Spinal cord (tissue), 10 donors: ENCODE data around the gene CFAP77. TPM values are rescaled to one million over a fixed set of nuclear protein-coding genes. Genes with fewer than 3 reads are reported as not detected.
"Not testable (repeated sequence)": the region's sequence is repeated elsewhere in the genome, so short reads cannot be mapped to it uniquely, and the experiment has no call there.

ENCODE experiments used
- DNase-seq, 6 donors: peaks; one replicate each; pipeline versions ENCODE4 v3.0.0 to v3.0.0-alpha.2; 2013 to 2015; ENCODE audit warnings: low spot score in 6 of 6, low read depth in 4 of 6
- H3K27ac ChIP-seq: one replicate; pipeline ENCODE4 v1.5.1; 2013; ENCODE audit warnings: low read depth, low read length, control low read depth
- H3K27me3 ChIP-seq: one replicate; pipeline ENCODE4 v1.6.1; 2013; ENCODE audit warnings: low read length; ENCODE audit not compliant: control insufficient read depth, insufficient read depth
- H3K36me3 ChIP-seq: one replicate; pipeline ENCODE4 v1.6.1; 2013; ENCODE audit warnings: low read length; ENCODE audit not compliant: control insufficient read depth, insufficient read depth
- H3K4me1 ChIP-seq: one replicate; pipeline ENCODE4 v1.6.1; 2013; ENCODE audit warnings: low read length; ENCODE audit not compliant: control insufficient read depth, insufficient read depth
- H3K4me3 ChIP-seq: one replicate; pipeline ENCODE4 v1.5.1; 2013; ENCODE audit warnings: low read depth, low read length, control low read depth
- H3K9me3 ChIP-seq: one replicate; pipeline ENCODE4 v1.6.1; 2013; ENCODE audit warnings: low read length; ENCODE audit not compliant: control insufficient read depth, insufficient read depth
- WGBS: methylation state at CpG from one replicate; pipeline ENCODE4 v1.1.5; 2013; ENCODE audit warnings: missing lambda C conversion rate; ENCODE audit not compliant: insufficient coverage; 5-methylcytosine and 5-hydroxymethylcytosine counted together
- long read RNA-seq, 4 donors: transcript quantifications; one replicate each; lab custom pipeline, GENCODE V29; 2026
- polyA plus RNA-seq, 2 donors: library from polyadenylated mRNA; unstranded; fragments of 120-200 nt; gene quantifications; one replicate each; pipeline ENCODE4 v1.2.1, GENCODE V29; 2013; ENCODE audit not compliant: insufficient read length in 2 of 2
- total RNA-seq, 2 donors: library from RNA; depleted of rRNA in 1 of 2; stranded (reverse); fragments of 120-200 nt in 1 of 2; fragments of >200 nt in 1 of 2; gene quantifications; one replicate each; pipeline versions ENCODE4 v1.2.3 to v1.2.4, GENCODE V29; 2013 to 2014
- donor health status: healthy.

The CFAP77 gene
- total RNA-seq = 1 to 10 TPM in 1 of 2 donors, under 1 TPM in 1; 0.30 to 3.3 TPM
- 1 to 10 TPM; 6.2 to 6.9 TPM for polyA plus RNA-seq
- long read RNA-seq, donor 1, partial matches to known transcripts = 0 of 4 reads
- long read RNA-seq, donor 1, other reads (novel, unspliced or antisense) = 0 of 4 reads
- long read RNA-seq, donor 2, transcript CFAP77-203 (6 exons, 1,638 nt) = major isoform, 5 of 5 reads
- long read RNA-seq, donor 2, partial matches to known transcripts = 0 of 5 reads
- long read RNA-seq, donor 2, other reads (novel, unspliced or antisense) = 0 of 5 reads
- long read RNA-seq, donor 3, partial matches to known transcripts = 0 of 1 reads
- long read RNA-seq, donor 3, other reads (novel, unspliced or antisense) = 0 of 1 reads
- long read RNA-seq, donor 4, partial matches to known transcripts = 0 of 2 reads
- long read RNA-seq, donor 4, other reads (novel, unspliced or antisense) = 0 of 2 reads

DNA sequence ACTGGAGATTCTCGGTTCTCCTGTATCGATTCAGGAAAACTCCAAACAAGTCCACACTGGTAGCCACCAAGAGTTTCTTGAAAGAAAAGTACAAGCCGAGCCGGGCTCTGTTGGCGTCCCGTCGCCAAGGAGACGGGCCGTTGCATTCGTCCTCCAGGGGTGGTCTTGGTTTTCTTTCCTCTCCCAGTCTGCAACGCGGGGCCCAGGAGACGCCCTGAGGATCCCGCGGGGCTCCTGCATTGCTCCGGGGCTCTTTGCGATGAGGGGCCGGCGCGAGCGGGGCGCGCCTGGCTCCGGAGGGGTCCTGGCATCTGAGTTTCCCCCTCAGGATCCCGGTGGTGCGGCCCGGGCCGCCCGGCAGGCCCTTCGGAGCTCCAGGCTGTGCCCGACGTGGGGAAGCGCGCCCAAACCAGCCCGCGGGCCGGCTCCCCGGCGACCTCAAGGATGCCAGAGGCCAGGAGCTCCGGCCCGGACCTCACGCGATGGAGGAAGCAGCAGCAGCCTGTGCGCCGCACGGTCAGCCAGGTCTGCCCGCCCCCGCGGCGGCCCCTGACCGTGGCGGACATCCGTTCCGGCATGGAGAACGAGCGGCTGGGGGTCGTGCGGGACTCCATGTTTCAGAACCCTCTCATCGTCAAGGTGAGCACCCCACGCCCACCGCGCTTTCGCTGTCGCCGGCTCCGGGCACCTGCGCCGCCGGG, at the start of gene CFAP77:
Gene CFAP77, plus strand, starts transcription at position 384 of the 701 bp plus-strand sequence. Its CDS starts 61 bp downstream, at position 445.
- H3K27me3 ChIP-seq = peaks cover 58% of the 10 kb centered on the region
- H3K4me1 ChIP-seq = peaks cover 30% of the 10 kb centered on the region
- H3K27ac ChIP-seq = no peak within 1 kb of the TSS
- peak in 3 of 6 donors; percentile 31 to 79 (median 70) for DNase-seq
- H3K4me3 ChIP-seq = peak within 1 kb of the TSS; percentile 40
- WGBS = under 1% methylated on average over 69 of the region's 69 CpGs
- no peaks in the 10 kb centered on the region for H3K36me3 ChIP-seq
- no peaks in the 10 kb centered on the region for H3K9me3 ChIP-seq

DNA sequence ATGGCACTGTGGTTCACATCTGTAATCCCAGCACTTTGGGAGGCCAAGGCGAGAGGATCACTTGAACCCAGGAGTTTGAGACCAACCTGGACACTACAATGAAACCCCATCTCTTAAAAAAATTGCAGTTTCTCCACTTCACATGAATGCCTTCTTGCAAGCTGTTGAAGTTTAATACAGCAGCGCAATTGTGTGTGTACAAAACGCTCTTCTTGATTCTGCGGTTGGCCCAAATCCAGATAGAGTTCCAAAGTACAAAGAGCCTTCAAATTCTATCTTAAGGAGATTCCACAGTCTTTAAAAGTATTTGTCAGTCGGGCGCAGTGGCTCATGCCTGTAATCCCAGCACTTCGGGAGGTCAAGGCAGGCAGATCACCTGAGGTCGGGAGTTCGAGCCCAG, 45.9 kb upstream of the CFAP77 start:
- WGBS = 96% methylated on average over 3 of the region's 9 CpGs
- no peaks in the 10 kb centered on the region for H3K27me3 ChIP-seq
- no peaks in the 10 kb centered on the region for H3K4me1 ChIP-seq
- no peak overlapping the region for H3K4me3 ChIP-seq
- no peak overlapping the region for H3K27ac ChIP-seq
- no peaks in the 10 kb centered on the region for H3K36me3 ChIP-seq
- DNase-seq = no peak
- no peaks in the 10 kb centered on the region for H3K9me3 ChIP-seq

DNA sequence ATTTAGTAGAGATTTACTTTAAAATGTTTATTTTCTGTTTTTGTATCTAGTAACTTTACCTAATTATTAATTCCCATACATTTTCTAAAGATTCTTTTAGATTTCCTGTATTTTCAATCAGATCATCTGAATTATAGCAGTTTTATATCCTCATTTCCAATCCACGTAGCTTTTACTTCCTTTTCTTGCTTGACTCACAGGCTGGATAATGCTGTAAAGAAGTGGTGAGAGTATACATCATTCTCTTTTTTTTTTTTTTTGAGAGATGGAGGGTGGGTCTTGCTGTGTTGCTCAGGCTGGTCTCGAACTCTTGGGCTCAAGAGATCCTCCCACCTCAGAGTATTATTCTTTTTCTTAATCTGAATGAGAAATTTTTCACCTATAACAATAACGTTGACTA, 44.0 kb upstream of the CFAP77 start:
- Histone ChIP-seq H3K4me1 (no peaks in the 10 kb centered on the region), H3K4me3 (no peak overlapping the region), H3K27ac (no peak overlapping the region), H3K27me3 (no peaks in the 10 kb centered on the region), H3K9me3 (no peaks in the 10 kb centered on the region), H3K36me3 (no peaks in the 10 kb centered on the region)
- no peak for DNase-seq
- no CpG with 5 or more reads among the region's 3 CpGs for WGBS

DNA sequence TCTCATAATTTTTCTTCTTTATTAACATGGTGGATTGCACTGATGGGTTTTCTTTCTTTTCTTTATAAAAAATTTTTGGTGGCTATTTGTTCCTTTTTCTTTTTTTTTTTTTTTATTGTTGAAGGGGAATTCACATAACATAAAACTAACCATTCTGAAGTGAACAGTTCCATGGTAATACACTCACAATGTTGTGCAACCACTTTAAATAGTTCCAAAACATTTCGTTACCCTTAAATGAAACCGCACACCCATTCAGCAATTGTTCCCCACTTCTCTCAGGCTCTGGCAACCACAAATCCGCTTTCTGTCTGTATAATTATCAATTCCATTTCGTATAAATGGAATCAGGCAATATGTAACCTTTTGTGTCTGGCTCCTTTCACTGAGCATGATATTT, 43.5 kb upstream of the CFAP77 start:
- H3K4me3 ChIP-seq = no peak overlapping the region
- WGBS = 100% methylated on average over 4 of the region's 4 CpGs

DNA sequence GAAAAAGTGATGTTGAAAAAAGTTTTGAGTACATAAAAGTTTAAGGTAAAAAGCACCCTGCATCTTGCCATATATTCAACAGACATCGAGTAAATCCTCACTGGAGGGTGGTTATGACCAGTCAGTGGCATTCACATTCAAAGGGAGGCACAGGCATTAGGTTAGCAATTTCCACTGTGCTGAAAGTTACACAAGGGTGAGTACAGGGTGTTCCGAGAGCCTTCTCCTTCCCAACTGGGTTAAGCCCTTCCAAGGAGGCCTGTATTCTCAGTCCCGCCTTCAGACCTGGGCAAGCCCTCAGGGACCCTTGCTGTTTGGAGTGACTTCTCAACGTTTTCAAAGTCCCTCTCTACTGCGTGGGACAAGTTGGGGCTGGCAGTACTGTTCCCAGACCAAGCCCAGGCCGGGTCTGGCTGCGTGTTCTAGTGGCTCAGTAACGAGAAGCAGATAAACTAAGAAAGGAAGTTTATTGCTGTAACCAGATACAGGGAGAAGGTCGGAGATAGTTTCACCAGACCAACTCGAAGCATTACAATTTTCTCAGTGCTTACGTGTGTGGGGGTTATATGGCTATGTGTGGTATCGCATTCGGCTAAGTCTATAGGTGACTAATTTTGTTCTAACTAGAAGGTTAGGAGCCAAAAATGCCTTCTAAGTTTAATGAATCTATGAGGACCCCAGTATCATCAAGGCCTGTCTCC, 42.2 kb upstream of the CFAP77 start:
- no peaks in the 10 kb centered on the region for H3K9me3 ChIP-seq
- no peaks in the 10 kb centered on the region for H3K27me3 ChIP-seq
- H3K4me1 ChIP-seq = no peaks in the 10 kb centered on the region
- H3K36me3 ChIP-seq = no peaks in the 10 kb centered on the region
- no peak overlapping the region for H3K4me3 ChIP-seq
- WGBS = 68% methylated on average over 11 of the region's 13 CpGs
- no peak for DNase-seq
- H3K27ac ChIP-seq = no peak overlapping the region

More for the DNA sequence above, 43.5 kb upstream of the CFAP77 start:
- no peak for DNase-seq
- Histone ChIP-seq H3K27ac (no peak overlapping the region), H3K4me1 (no peaks in the 10 kb centered on the region), H3K27me3 (no peaks in the 10 kb centered on the region), H3K9me3 (no peaks in the 10 kb centered on the region), H3K36me3 (no peaks in the 10 kb centered on the region)

DNA sequence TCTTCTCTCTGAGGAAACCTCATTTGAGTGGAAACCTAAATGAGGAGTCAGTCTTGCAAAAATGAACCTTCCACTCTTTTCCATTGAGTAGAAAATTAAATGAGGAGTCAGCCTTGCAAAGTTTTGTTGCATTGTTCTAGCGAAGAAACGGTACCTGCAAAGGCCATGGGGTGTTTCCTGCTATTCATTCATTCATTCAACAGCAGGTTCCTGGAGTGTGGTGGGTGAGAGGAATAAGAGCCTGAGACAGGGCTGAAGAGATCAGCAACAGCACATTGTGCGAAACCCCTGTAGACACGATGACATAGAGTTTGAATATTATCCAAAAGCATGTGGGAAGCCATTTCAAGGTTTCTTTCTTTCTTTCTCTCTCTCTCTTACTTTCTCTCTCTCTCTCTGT, 40.6 kb upstream of the CFAP77 start:
- DNase-seq = no peak
- Histone ChIP-seq H3K9me3 (no peaks in the 10 kb centered on the region), H3K4me3 (no peak overlapping the region), H3K36me3 (no peaks in the 10 kb centered on the region), H3K4me1 (no peaks in the 10 kb centered on the region), H3K27me3 (no peaks in the 10 kb centered on the region), H3K27ac (no peak overlapping the region)
- WGBS = 100% methylated on average over 1 of the region's 4 CpGs

DNA sequence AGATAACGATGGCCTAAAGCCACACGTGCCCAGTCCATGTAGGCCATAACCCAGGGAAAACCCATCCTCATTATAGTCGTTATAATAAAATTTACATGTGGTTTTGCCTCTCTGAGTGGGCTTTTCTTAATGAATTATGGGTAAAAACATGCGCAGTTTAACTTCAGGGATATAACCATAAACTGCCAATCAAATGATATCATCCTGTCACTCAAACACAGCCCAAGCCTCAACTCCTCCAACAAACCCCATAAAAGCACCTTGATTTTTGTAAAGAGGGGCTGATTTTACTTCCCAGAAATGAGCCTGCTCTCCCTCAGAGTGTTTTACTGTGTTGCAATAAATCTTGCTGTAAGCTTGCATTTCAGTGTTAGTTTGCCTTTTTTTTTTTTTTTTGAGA, 39.4 kb upstream of the CFAP77 start:
- no CpG with 5 or more reads among the region's 4 CpGs for WGBS
- no peak for DNase-seq
- no peaks in the 10 kb centered on the region for H3K27me3 ChIP-seq
- no peaks in the 10 kb centered on the region for H3K4me1 ChIP-seq
- no peak overlapping the region for H3K27ac ChIP-seq
- peaks cover 5% of the 10 kb centered on the region for H3K36me3 ChIP-seq
- H3K9me3 ChIP-seq = no peaks in the 10 kb centered on the region
- H3K4me3 ChIP-seq = no peak overlapping the region

DNA sequence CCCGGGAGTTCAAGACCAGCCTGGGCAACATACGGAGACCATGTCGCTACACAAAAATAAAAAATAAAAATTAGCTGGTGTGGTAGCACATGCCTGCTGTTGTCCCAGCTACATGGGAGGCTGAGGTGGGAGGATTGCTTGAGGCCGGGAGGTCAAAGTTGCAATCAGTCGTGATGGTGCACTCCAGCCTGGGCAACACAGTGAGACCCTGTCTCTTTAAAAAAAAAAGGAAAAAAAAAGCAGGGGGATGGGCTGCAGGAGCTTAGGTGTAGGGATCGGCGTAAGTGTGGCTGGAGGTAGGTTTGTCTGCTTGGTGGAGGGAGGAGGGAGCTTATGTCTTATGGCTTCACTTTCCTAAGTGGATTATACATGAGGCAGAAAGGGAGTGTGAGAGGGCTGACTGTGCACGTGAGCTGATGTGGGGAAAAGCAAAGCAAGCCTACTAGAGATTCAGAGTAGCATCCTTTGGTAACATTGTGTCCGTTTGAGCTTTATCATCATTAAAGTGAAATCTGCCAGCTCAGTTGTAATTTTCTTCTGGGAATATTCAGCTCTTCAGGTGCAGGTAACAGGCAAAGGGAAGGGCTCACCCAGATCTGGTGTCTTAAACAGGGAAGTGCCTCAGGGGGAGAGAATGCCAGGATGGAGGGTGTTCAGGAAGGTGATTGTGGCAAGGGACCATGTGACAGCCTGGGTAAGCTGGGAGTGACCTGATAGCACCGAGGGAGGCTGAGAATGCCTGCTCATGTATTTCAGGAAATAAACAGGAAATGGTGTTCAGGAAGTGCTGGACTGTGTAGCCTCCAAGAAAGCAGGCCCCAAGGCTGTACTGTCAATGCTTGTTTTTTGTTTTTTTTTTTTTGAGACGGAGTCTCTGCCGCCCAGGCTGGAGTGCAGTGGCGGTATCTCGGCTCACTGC, 37.6 kb upstream of the CFAP77 start:
- peak in 1 of 6 donors; percentile 24 for DNase-seq
- Histone ChIP-seq H3K27ac (peak overlapping the region; percentile 8), H3K36me3 (peaks cover 22% of the 10 kb centered on the region), H3K4me1 (no peaks in the 10 kb centered on the region), H3K27me3 (no peaks in the 10 kb centered on the region), H3K4me3 (no peak overlapping the region), H3K9me3 (no peaks in the 10 kb centered on the region)
- WGBS = 74% methylated on average over 7 of the region's 14 CpGs

DNA sequence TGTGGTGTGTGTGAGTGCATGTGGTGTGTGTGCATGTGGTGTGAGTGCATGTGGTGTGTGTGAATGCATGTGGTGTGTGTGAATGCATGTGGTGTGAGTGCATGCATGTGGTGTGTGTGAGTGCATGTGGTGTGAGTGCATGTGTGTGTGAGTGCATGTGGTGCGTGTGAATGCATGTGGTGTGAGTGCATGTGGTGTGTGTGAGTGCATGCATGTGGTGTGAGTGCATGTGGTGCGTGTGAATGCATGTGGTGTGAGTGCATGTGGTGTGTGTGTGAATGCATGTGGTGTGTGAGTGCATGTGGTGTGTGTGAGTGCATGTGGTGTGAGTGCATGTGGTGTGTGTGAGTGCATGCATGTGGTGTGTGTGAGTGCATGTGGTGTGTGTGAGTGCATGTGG, 32.2 kb upstream of the CFAP77 start:
- not testable (repeated sequence) for H3K9me3 ChIP-seq, H3K27me3 ChIP-seq, H3K27ac ChIP-seq, DNase-seq, H3K4me3 ChIP-seq, H3K4me1 ChIP-seq
- peaks cover 45% of the 10 kb centered on the region for H3K36me3 ChIP-seq
- WGBS = 97% methylated on average over 2 of the region's 2 CpGs
